Fibroblast of skin of scalp (primary cell): ENCODE measurements around the gene SPACDR.

ENCODE experiments used
- DNase-seq: peaks from one replicate; pipeline ENCODE4 v3.0.0-alpha.2; 2013

Gene SPACDR

DNA sequence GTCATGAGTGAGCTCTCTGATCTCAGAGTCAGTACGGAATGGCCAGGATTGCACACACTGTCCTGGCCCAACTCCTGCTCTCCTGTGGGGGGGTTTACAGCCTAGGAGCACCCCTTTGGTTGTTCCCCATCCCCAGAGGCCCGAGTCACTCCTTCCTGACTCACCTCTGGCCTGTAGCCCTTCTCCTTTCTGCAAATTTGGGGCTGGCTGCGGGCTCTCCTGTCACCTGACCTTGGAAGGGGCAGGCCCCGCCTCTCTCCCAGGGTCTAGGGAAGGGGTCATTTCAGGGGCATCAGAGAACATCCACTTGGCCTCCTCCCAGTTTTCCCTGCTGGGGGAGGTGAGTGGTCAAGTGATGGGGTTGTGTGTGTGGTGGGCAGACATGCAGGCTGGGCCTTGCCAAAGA lies 21.4 kb upstream of the SPACDR start:
- no peak for DNase-seq

- DNase-seq, result no peak
These were observed 20.6 kb upstream of the SPACDR start for GRCh38 chr7:100484673-100485045.

DNA sequence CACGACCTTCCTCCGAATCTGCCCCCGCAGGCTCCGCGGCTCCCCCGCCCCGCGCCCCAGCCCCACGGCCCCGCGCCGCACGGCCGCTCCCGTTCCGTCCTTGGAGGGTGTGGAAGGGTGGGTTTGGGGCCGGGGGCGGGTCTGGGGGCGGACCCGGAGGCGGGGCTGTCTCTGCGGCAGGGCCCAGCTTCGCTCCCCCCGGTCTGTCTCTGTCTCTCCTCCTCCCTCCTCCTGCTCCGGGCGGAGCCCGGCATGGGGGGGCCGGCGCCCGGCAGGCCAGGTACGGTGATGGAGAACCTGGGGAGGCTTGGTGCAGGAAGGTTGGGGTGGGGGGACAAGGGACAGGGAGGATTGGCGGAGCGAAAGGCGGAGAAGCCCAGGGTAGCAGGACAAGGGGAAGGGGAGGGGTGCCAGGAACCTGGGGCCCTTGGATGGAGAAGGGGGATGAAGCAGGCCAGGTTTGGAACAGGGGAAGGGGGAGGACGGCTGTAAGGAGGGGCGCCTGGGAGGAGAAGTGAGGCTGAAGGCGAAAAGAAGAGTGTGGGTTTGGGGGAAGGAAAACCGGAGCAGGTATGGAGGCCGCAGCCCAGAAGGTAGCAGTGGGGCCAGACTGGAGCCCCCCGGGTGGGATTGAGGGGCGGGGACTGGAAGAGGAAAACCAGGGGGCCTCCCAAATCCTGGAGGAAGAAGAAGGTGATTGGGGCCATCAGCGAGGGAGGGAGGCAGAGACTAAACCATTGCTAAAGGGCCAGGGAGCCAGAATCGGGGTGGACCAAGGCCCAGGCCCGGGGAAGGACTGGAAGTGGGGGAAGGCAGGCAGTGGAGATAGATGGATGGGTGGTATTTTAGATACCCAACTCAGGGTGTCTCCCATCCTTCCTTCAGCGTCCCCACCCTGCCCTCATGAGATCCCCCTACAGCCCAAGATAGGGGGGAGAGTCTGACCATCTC lies 19.9 kb upstream of the SPACDR start, which contains the start of gene NYAP1:
TSS of gene NYAP1 (plus strand) at position 206 of the 951 bp plus-strand sequence. CDS start 1,385 bp downstream, outside the sequence.
- peak; percentile 69 for DNase-seq

- peak; percentile 61 for DNase-seq
These were observed 19.1 kb upstream of the SPACDR start for GRCh38 chr7:100483090-100483721.

DNA sequence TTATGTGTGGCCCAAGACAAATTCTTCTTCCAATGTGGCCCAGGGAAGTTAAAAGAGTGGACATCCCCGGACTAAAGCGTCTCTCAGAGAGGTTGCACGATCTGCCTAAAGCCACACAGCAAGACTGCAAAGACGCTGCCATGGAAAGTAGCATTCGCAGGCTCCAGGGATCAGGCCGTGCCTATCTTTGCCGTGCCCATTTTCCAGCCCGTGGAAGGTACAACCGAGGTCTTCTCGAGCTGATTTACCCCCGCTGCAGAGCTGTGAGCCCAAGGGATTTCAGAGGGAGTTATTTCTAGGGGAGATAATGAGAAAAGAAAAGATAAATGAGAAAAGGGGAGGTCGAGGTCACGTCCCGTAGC lies 18.6 kb upstream of the SPACDR start:
- no peak for DNase-seq

DNA sequence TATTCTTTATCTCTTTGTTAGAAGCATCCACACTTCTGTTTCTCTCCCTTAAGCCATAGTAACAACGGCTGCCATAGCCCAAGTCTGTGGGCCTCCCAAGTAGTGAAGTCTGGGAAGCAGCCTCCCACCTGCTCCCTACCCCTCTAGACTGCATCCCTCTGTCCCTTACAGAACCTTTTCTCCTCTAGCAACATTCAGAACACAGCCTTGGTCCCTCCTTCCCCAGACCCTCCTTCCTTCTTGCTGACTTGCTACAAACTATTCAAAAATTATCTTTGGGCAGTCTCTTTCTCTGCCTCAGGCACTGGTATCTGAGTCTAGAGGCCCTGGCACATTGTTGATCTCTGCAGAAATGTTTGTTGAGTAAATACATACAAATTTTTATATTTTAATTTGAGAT lies 17.4 kb upstream of the SPACDR start:
- no peak for DNase-seq

DNA sequence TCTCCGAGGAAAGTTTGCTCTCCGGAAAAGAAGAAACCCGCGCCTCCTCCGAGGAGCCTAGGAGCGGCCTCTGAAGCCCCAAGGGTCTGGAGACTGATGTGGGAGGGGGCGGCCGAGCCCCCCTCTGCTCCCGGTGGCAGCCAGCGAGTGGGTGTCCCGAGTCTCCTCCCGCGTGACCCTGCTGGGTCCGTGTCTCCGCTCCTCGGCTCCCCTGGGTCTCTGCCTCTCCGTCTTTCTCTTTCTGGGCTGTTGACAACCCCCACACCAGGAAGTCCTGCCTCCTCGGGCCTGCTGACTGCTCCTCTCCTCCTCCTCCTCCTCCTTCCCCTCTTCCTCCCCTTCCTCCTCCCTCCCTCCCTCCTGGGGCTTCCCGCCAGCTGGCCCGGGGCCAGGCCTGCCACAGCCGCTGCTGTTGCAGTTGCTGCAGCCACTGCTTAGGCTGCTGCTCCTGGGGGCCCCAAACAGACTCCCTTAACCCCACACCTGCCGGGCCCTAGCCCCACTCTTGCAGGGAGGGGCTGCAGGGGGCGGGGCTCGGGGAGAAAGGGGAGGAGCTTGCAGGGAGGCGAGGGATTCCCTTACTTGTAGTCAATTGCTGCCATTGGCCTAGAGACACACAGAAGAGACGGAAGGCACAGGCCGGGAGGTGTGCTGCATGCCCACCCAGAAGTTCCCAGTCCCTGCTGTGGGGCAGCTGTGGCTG lies 15.0 kb upstream of the SPACDR start, which contains the start of gene TSC22D4:
TSS of gene TSC22D4 (minus strand) at position 257 of the 703 bp plus-strand sequence. CDS start 1,176 bp downstream, outside the sequence.
- peak; percentile 94 for DNase-seq

GRCh38 chr7:100477871-100478267 lies 13.8 kb upstream of the SPACDR start:
- no peak for DNase-seq

- DNase-seq, result no peak
These were observed 13.1 kb upstream of the SPACDR start for GRCh38 chr7:100476903-100477870.

DNA sequence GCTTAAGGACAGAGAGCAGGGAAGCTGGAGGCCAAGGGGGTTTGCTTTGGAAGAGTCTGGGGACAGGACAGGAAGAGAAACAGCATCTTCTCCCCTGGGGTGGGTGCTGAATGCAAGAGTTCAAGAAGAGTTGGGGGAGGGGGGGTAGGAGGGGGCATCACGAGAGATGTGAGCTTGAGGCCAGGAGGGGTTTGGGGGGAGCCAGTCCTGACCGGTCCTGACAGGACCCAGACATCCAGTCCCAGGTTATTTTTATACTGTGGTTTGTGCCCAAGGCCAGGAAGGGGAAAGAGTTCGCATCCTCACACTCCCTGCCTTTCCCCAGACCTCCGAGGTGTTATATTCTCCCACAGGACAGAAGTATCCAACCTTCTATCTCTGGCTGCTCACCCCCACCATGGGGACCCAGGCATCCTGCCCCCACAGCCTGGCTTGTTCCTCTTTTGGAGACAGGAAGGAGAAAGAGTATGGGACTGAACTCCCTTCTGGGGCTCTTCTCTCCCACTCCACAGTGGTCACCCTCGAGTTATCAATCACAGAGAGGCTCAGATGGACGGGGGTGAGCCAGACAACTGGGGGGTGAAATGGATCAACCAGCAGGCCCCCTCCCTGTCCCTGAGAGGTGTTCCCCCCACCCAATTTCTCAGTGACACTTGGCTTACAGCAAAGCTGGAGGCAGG lies 12.2 kb upstream of the SPACDR start:
- no peak for DNase-seq

DNA sequence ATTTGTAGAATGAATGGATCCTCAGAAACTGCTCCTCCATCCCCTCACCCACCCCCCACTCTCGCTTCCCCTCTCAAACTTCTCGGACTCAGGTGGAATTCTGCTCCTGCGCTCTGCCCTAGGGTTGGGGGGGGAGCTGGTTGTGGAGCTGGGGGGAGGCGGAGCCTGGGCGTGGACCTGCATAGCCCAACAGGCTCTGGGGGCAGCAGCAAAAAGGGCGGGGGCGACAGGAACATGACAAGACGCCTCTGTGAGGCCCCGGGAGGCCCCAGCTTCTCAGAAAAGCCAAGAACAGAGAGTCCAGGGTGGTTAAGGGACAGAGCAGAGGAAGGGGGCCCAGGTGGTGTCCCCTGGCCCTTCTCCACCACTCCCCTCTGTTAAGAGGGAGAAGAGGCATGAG lies 11.5 kb upstream of the SPACDR start:
- no peak for DNase-seq

DNA sequence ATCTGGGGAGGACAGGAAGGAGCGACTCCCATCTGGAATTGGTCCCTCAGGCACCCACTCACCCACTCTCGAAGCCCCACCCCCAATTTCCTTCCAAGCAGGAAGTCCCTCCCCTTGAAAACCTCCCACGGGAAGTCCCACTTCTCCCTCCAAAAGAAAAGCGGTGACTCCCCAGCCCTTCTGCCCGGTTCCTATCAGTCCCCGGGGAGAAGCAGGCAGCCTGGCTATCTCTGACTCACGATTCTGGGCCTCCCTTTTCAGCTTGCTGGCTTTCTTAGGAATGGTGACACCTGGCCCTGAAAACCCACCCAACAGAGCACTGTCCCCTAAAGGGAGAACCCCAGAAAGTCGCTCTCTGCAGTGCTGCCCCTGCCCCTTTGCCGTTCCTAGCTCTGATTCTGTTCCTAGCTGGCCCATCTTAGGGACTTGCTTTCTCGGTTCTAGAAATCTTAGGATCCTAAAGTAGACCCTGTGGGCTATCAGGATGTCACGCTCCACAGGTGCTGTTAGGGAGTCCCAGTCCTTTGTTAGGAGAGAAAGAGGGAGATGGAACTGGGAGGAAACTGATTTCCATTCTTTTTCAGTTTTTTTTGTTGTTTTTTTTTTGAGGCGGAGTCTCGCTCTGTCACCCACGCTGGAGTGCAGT lies 8.9 kb upstream of the SPACDR start:
- peak; percentile 60 for DNase-seq

GRCh38 chr7:100472121-100472851 lies 8.2 kb upstream of the SPACDR start:
- no peak for DNase-seq

- no peak for DNase-seq
These were observed 7.0 kb upstream of the SPACDR start for GRCh38 chr7:100471021-100471420.

GRCh38 chr7:100469227-100470044 lies 5.4 kb upstream of the SPACDR start:
- DNase-seq, result peak; percentile 68

GRCh38 chr7:100467638-100468373 lies 3.7 kb upstream of the SPACDR start:
- DNase-seq, result no peak

DNA sequence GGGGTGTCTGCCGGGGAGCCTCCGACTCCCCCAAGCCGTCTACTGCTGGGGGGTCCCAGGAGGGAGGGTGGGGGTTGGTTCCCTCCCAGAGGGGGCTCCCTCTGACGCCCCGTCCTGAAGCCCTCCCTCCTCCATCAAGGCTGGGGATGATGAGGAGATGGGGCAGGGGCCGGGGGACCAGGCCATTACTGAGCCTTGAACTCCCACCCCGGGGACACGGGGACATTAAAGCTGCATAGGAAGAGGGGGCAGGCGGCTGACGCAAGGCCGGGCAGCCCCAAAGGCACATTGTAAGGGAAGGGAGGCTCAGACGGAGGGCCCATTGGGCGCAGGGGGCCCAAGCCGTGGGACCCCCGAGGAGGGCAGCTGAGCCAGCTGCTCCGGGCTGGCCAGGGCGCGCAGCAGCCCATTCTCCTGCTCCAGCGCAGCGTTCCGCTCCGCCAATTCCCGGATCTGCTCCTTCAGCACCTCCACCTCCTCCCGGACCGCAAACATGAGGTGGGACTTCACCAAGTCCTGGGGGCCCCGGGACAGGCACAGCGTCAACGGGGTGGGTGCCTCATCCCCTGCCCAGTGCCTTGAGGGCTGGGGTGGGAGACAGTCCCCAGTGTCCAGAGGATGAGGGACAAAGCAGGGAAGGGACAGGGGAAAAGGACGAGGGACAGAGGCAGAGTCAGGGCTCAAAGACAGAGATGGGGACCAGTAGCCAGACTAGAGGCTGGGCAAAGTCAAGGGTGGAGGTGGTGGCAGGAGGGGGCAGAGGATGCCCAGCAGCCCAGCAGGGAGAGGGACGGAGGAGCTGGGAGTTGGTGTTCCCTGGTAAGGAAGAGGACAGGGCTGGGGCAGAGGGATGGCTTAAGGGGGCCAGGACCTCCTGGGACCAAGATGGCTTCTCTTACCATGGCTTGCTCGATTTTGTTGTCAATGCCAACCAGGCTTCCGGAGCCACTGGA lies 2.9 kb upstream of the SPACDR start:
- no peak for DNase-seq
